Measurements from ENCODE around the gene CTNND2.

Gene CTNND2

GRCh38 chr5:11602298-11602697, 301.9 kb downstream of the CTNND2 start:
- H3K79me2 ChIP-seq (ENCODE audit: control insufficient read depth, insufficient read depth, low read length, unreplicated experiment), result no peaks in the 10 kb centered on the region
- H3K36me3 ChIP-seq (ENCODE audit: insufficient read depth, low read length), result no peaks in the 10 kb centered on the region
- no peaks in the 10 kb centered on the region for H3K4me1 ChIP-seq (ENCODE audit: control insufficient read depth, insufficient read depth, low read length, unreplicated experiment)
- no peaks in the 10 kb centered on the region for H3K27me3 ChIP-seq (ENCODE audit: insufficient read depth, low read length)
- H3K27ac ChIP-seq (ENCODE audit: low read depth, low read length), result no peak overlapping the region
- H3K4me3 ChIP-seq (ENCODE audit: low read depth, low read length), result no peak overlapping the region
- H2AFZ ChIP-seq (ENCODE audit: low read length, unreplicated experiment), result no peak overlapping the region

DNA sequence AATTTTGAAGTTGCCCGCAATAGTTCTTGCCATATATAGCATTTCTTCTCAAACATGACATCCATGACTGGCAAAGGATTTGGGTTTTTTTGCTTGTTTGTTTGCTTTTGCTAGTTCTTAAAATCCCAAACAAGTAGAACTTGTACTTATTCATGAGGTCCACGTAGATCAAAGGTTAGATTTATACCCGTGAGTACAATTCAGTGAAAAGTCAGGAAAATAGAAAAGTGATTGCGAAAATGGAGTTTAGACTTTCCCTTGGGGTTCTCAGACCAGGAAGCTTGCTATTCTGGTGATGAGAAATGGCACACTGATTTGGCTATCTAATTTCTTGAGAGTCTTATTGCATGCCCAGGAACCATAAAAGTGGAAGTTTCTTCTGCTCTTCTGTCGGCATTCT, 304.7 kb downstream of the CTNND2 start:
- Histone ChIP-seq H3K36me3 (ENCODE audit: insufficient read depth, low read length) (no peaks in the 10 kb centered on the region), H3K4me1 (ENCODE audit: control insufficient read depth, insufficient read depth, low read length, unreplicated experiment) (no peaks in the 10 kb centered on the region), H2AFZ (ENCODE audit: low read length, unreplicated experiment) (no peak overlapping the region), H3K27me3 (ENCODE audit: insufficient read depth, low read length) (no peaks in the 10 kb centered on the region), H3K4me3 (ENCODE audit: low read depth, low read length) (no peak overlapping the region), H3K79me2 (ENCODE audit: control insufficient read depth, insufficient read depth, low read length, unreplicated experiment) (no peaks in the 10 kb centered on the region), H3K27ac (ENCODE audit: low read depth, low read length) (no peak overlapping the region)

GRCh38 chr5:11596657-11597071, 307.6 kb downstream of the CTNND2 start:
- H3K79me2 ChIP-seq (ENCODE audit: control insufficient read depth, insufficient read depth, low read length, unreplicated experiment), result no peaks in the 10 kb centered on the region
- H3K4me1 ChIP-seq (ENCODE audit: control insufficient read depth, insufficient read depth, low read length, unreplicated experiment), result no peaks in the 10 kb centered on the region
- H2AFZ ChIP-seq (ENCODE audit: low read length, unreplicated experiment), result no peak overlapping the region
- no peak overlapping the region for H3K4me3 ChIP-seq (ENCODE audit: low read depth, low read length)
- H3K36me3 ChIP-seq (ENCODE audit: insufficient read depth, low read length), result no peaks in the 10 kb centered on the region
- H3K27me3 ChIP-seq (ENCODE audit: insufficient read depth, low read length), result no peaks in the 10 kb centered on the region
- no peak overlapping the region for H3K27ac ChIP-seq (ENCODE audit: low read depth, low read length)

DNA sequence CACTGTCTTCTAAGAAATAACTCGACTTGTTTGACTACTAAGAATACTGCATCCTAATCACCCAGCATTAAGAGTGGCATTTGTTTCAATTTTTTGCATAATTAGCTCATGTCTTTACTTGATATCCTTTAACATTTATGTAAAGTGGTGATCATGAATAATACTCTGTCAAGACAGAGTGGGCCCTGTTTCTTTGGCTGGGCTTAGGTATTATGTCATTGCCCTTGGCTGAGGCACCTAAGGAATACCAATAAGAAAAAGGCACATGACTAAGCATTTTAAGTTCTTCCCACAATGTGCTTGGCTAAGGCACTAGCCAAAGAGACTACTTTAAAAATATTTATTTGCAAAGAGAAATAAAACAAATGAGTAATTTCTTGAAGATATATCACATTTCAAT, 308.1 kb downstream of the CTNND2 start:
- no peaks in the 10 kb centered on the region for H3K4me1 ChIP-seq (ENCODE audit: control insufficient read depth, insufficient read depth, low read length, unreplicated experiment)

DNA sequence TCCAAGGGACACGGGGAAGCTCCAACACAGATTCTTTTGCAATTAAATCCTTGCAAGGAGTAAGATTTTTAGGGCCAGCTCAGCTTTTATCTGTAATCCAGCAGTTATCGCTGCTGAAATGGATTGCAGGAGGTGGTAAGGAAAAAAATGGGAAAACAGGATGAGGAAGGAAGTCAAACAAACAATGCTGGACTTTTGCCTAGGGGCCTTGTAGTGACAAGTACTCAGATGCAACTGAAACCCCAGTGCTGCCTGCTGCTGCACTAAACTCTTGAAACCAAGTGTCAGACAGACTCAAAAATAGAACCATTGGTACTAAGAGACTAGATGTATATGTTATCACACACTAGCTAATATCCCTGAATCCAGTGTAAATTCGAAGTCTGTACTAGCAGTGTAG, 309.2 kb downstream of the CTNND2 start:
- Histone ChIP-seq H3K27me3 (ENCODE audit: insufficient read depth, low read length) (no peaks in the 10 kb centered on the region), H3K27ac (ENCODE audit: low read depth, low read length) (no peak overlapping the region), H3K79me2 (ENCODE audit: control insufficient read depth, insufficient read depth, low read length, unreplicated experiment) (no peaks in the 10 kb centered on the region), H2AFZ (ENCODE audit: low read length, unreplicated experiment) (no peak overlapping the region), H3K4me3 (ENCODE audit: low read depth, low read length) (no peak overlapping the region), H3K4me1 (ENCODE audit: control insufficient read depth, insufficient read depth, low read length, unreplicated experiment) (no peaks in the 10 kb centered on the region), H3K36me3 (ENCODE audit: insufficient read depth, low read length) (no peaks in the 10 kb centered on the region)

More for the DNA sequence above, 308.1 kb downstream of the CTNND2 start:
- Histone ChIP-seq H3K27me3 (ENCODE audit: insufficient read depth, low read length) (no peaks in the 10 kb centered on the region), H3K79me2 (ENCODE audit: control insufficient read depth, insufficient read depth, low read length, unreplicated experiment) (no peaks in the 10 kb centered on the region), H3K4me3 (ENCODE audit: low read depth, low read length) (no peak overlapping the region), H3K36me3 (ENCODE audit: insufficient read depth, low read length) (no peaks in the 10 kb centered on the region), H3K27ac (ENCODE audit: low read depth, low read length) (no peak overlapping the region), H2AFZ (ENCODE audit: low read length, unreplicated experiment) (no peak overlapping the region)

DNA sequence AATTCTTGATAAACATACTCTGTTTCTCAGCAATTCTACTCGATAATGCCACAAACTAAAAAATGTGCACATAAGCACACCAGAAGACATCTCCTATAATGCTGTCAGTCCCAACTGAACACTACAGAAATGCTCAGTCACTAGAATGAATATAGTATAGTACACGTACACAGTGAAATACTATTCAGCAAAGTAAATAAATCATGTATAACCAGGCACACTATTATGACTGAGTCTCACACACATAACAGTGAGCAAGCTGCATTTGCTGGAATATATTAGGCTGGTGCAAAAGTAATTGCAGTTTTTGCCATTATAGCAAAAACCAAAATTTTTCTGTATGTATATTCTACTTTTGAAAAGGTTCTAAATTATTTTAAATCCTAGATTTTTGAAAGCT, 310.2 kb downstream of the CTNND2 start:
- Histone ChIP-seq H3K27me3 (ENCODE audit: insufficient read depth, low read length) (no peaks in the 10 kb centered on the region), H2AFZ (ENCODE audit: low read length, unreplicated experiment) (no peak overlapping the region), H3K4me1 (ENCODE audit: control insufficient read depth, insufficient read depth, low read length, unreplicated experiment) (no peaks in the 10 kb centered on the region), H3K4me3 (ENCODE audit: low read depth, low read length) (no peak overlapping the region), H3K36me3 (ENCODE audit: insufficient read depth, low read length) (no peaks in the 10 kb centered on the region), H3K27ac (ENCODE audit: low read depth, low read length) (no peak overlapping the region), H3K79me2 (ENCODE audit: control insufficient read depth, insufficient read depth, low read length, unreplicated experiment) (no peaks in the 10 kb centered on the region)

GRCh38 chr5:11590475-11590874, 313.8 kb downstream of the CTNND2 start:
- H3K79me2 ChIP-seq (ENCODE audit: control insufficient read depth, insufficient read depth, low read length, unreplicated experiment), result no peaks in the 10 kb centered on the region
- H3K4me1 ChIP-seq (ENCODE audit: control insufficient read depth, insufficient read depth, low read length, unreplicated experiment), result no peaks in the 10 kb centered on the region
- H3K4me3 ChIP-seq (ENCODE audit: low read depth, low read length), result no peak overlapping the region
- H3K36me3 ChIP-seq (ENCODE audit: insufficient read depth, low read length), result no peaks in the 10 kb centered on the region
- H3K27ac ChIP-seq (ENCODE audit: low read depth, low read length), result no peak overlapping the region
- H3K27me3 ChIP-seq (ENCODE audit: insufficient read depth, low read length), result no peaks in the 10 kb centered on the region
- H2AFZ ChIP-seq (ENCODE audit: low read length, unreplicated experiment), result no peak overlapping the region

GRCh38 chr5:11588803-11589202, 315.4 kb downstream of the CTNND2 start:
- no peaks in the 10 kb centered on the region for H3K4me1 ChIP-seq (ENCODE audit: control insufficient read depth, insufficient read depth, low read length, unreplicated experiment)
- no peak overlapping the region for H2AFZ ChIP-seq (ENCODE audit: low read length, unreplicated experiment)
- H3K79me2 ChIP-seq (ENCODE audit: control insufficient read depth, insufficient read depth, low read length, unreplicated experiment), result no peaks in the 10 kb centered on the region
- H3K36me3 ChIP-seq (ENCODE audit: insufficient read depth, low read length), result no peaks in the 10 kb centered on the region
- no peaks in the 10 kb centered on the region for H3K27me3 ChIP-seq (ENCODE audit: insufficient read depth, low read length)
- no peak overlapping the region for H3K4me3 ChIP-seq (ENCODE audit: low read depth, low read length)
- H3K27ac ChIP-seq (ENCODE audit: low read depth, low read length), result no peak overlapping the region

- Histone ChIP-seq H3K36me3 (ENCODE audit: insufficient read depth, low read length) (no peaks in the 10 kb centered on the region), H3K27me3 (ENCODE audit: insufficient read depth, low read length) (no peaks in the 10 kb centered on the region), H3K27ac (ENCODE audit: low read depth, low read length) (no peak overlapping the region), H2AFZ (ENCODE audit: low read length, unreplicated experiment) (no peak overlapping the region), H3K79me2 (ENCODE audit: control insufficient read depth, insufficient read depth, low read length, unreplicated experiment) (no peaks in the 10 kb centered on the region), H3K4me1 (ENCODE audit: control insufficient read depth, insufficient read depth, low read length, unreplicated experiment) (no peaks in the 10 kb centered on the region), H3K4me3 (ENCODE audit: low read depth, low read length) (no peak overlapping the region)
Measured at GRCh38 chr5:11584017-11584416, 320.2 kb downstream of the CTNND2 start.

GRCh38 chr5:11579351-11579750, 324.9 kb downstream of the CTNND2 start:
- Histone ChIP-seq H3K27ac (ENCODE audit: low read depth, low read length) (no peak overlapping the region), H3K4me1 (ENCODE audit: control insufficient read depth, insufficient read depth, low read length, unreplicated experiment) (no peaks in the 10 kb centered on the region), H3K27me3 (ENCODE audit: insufficient read depth, low read length) (no peaks in the 10 kb centered on the region), H3K36me3 (ENCODE audit: insufficient read depth, low read length) (no peaks in the 10 kb centered on the region), H3K79me2 (ENCODE audit: control insufficient read depth, insufficient read depth, low read length, unreplicated experiment) (no peaks in the 10 kb centered on the region), H3K4me3 (ENCODE audit: low read depth, low read length) (no peak overlapping the region), H2AFZ (ENCODE audit: low read length, unreplicated experiment) (no peak overlapping the region)

DNA sequence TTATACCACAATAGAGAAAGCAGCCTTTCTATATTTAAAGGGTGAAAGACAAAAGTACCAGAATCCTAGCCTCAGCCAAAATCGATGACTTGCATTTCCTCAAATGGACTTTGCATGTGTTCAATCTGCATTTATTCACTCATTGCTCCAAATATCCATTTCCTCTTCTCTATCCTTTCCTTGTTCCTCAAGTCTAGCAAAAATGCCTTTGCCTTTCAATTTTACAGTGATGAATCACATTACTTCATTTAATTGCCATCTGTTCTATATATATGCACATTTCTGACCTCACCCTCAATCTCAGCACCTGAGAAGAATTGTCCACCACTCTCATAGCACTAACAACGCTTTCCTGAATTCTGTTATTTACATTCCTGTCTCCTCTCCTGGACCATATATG, 329.5 kb downstream of the CTNND2 start:
- no peaks in the 10 kb centered on the region; the same call in 1 of the 2 replicates for H3K27me3 ChIP-seq (ENCODE audit: insufficient read depth, low read length)
- no peak overlapping the region for H3K4me3 ChIP-seq (ENCODE audit: low read depth, low read length)
- H3K79me2 ChIP-seq (ENCODE audit: control insufficient read depth, insufficient read depth, low read length, unreplicated experiment), result no peaks in the 10 kb centered on the region
- H3K36me3 ChIP-seq (ENCODE audit: insufficient read depth, low read length), result no peaks in the 10 kb centered on the region
- no peak overlapping the region for H3K27ac ChIP-seq (ENCODE audit: low read depth, low read length)
- H2AFZ ChIP-seq (ENCODE audit: low read length, unreplicated experiment), result no peak overlapping the region
- no peaks in the 10 kb centered on the region for H3K4me1 ChIP-seq (ENCODE audit: control insufficient read depth, insufficient read depth, low read length, unreplicated experiment)
